Calu3 (cell line): ENCODE results near the gene ZNF277. TPM values are rescaled to one million over a fixed set of nuclear protein-coding genes. Genes with fewer than 3 reads are reported as not detected.
A peak's percentile ranks its signal among the peaks of the same experiment; 100 is the strongest.

ENCODE experiments used
- BruUV-seq: library from RNA; stranded (reverse); fragments of 400-500 nt; replicated peaks from 2 replicates; lab custom pipeline; 2021; lab: Mats Ljungman, UMichigan
- CTCF ChIA-PET: fragments of 300-600 bp; sonication (Branson Sonifier 250); formaldehyde crosslinking; loops from one replicate; lab custom pipeline; 2022; ENCODE audit warnings: antibody characterized with exemption; lab: Charles Lee
- DNase-seq: peaks from one replicate; pipeline ENCODE4 v3.0.0; 2022
- H3K27ac Mint-ChIP-seq: one replicate; pipeline ENCODE4 v1.8.0; 2022; ENCODE audit warnings: mixed read lengths; ENCODE audit not compliant: unreplicated experiment
- H3K27me3 Mint-ChIP-seq: one replicate; pipeline ENCODE4 v1.8.0; 2022; ENCODE audit warnings: mixed read lengths; ENCODE audit not compliant: unreplicated experiment
- H3K36me3 Mint-ChIP-seq: one replicate; pipeline ENCODE4 v1.8.0; 2022; ENCODE audit warnings: mild to moderate bottlenecking, moderate library complexity, mixed read lengths; ENCODE audit not compliant: insufficient read depth, unreplicated experiment
- H3K4me1 Mint-ChIP-seq: one replicate; pipeline ENCODE4 v1.8.0; 2022; ENCODE audit warnings: mild to moderate bottlenecking, low read depth, mixed read lengths; ENCODE audit not compliant: unreplicated experiment
- H3K4me3 Mint-ChIP-seq: one replicate; pipeline ENCODE4 v1.8.0; 2022; ENCODE audit warnings: mild to moderate bottlenecking, low read depth, moderate library complexity, mixed read lengths; ENCODE audit not compliant: unreplicated experiment
- H3K9me3 Mint-ChIP-seq: one replicate; pipeline ENCODE4 v1.8.0; 2022; ENCODE audit warnings: low read depth, mixed read lengths; ENCODE audit not compliant: unreplicated experiment
- intact Hi-C: fragments of 100-400 bp; cut with micrococcal nuclease; formaldehyde crosslinking; loops from one replicate; pipeline ENCODE4 v1.10.0; 2022; ENCODE audit not compliant: unreplicated experiment
- total RNA-seq: library from RNA; stranded (reverse); gene quantifications from 2 replicates; pipeline ENCODE4 v1.2.3, GENCODE V29; 2022
- TF ChIP-seq, protein P1 (sequence below): fragments of 200-600 bp; IDR thresholded peaks from one replicate; pipeline ENCODE4 v1.8.0; 2022; ENCODE audit warnings: antibody characterized with exemption; ENCODE audit not compliant: unreplicated experiment

Gene ZNF277
- total RNA-seq, 1 experiment from 2014 or later: 18.1 TPM

DNA sequence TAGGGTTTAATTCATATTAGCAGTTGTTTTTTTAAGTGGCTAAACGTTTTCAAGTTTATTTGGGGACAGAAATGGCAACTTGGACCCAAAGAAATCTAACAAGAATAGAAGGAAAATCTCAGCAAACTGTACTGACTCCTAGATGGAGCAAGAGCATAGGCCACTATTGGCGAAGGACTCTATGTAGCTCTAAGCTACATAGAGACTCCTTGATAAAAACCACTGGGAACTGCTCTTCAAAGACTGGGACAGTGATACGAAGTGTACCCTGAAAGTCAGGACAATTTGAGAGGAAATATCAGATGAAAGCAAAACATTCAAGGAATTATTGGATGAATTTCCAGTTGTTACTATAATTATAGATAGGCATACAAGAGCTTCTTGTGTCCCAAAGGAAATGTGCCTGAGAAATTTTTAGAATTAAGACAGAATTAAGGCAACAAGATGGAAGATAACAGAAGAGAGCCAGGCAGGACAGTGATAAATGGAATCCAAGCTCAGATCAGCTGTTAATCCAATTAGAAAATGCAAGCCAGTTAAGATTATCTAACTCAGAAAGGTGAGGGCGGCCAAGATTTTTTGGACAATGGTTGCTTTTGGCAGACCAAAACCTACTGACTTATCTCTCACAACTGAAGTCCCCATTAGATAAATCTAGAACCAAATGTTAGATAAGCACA lies 140.0 kb downstream of the ZNF277 start:
- CTCF ChIA-PET: no interaction called here

DNA sequence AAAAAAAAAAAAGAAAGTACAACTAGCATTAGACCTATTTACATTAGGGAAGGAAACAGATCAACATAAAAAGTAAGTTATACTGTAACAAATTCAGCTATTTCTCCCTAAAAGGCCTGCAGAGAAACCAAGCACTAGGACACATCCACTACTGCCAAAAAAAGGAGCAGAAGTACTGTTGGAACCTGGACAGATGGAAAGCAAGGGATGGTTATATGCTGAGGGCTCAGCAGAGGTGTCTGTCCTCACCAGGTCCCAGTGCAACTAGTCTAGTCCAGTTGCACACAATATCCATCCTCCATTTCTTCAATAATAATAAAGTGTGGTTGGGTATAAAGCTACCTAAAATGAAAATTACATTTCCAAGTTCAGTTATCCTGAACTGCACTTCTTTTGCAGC lies 140.6 kb downstream of the ZNF277 start:
- peaks cover 8% of the 10 kb centered on the region for H3K36me3 Mint-ChIP-seq
- no peaks in the 10 kb centered on the region for H3K4me1 Mint-ChIP-seq
- H3K27me3 Mint-ChIP-seq: no peaks in the 10 kb centered on the region
- intact Hi-C loops: no loop called here
- H3K9me3 Mint-ChIP-seq: no peaks in the 10 kb centered on the region
- no TSS peak for BruUV-seq
- H3K4me3 Mint-ChIP-seq: no peak overlapping the region
- DNase-seq: no peak
- no peak overlapping the region for H3K27ac Mint-ChIP-seq
- TF ChIP-seq, protein P1, sequence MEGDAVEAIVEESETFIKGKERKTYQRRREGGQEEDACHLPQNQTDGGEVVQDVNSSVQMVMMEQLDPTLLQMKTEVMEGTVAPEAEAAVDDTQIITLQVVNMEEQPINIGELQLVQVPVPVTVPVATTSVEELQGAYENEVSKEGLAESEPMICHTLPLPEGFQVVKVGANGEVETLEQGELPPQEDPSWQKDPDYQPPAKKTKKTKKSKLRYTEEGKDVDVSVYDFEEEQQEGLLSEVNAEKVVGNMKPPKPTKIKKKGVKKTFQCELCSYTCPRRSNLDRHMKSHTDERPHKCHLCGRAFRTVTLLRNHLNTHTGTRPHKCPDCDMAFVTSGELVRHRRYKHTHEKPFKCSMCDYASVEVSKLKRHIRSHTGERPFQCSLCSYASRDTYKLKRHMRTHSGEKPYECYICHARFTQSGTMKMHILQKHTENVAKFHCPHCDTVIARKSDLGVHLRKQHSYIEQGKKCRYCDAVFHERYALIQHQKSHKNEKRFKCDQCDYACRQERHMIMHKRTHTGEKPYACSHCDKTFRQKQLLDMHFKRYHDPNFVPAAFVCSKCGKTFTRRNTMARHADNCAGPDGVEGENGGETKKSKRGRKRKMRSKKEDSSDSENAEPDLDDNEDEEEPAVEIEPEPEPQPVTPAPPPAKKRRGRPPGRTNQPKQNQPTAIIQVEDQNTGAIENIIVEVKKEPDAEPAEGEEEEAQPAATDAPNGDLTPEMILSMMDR: no peak
- CTCF ChIA-PET: no interaction called here

More for the DNA sequence above, 140.0 kb downstream of the ZNF277 start:
- intact Hi-C loops: no loop called here
- H3K4me1 Mint-ChIP-seq: no peaks in the 10 kb centered on the region
- no peak overlapping the region for H3K4me3 Mint-ChIP-seq
- no peak overlapping the region for H3K27ac Mint-ChIP-seq
- DNase-seq: no peak
- no peaks in the 10 kb centered on the region for H3K27me3 Mint-ChIP-seq
- peaks cover 10% of the 10 kb centered on the region for H3K36me3 Mint-ChIP-seq
- H3K9me3 Mint-ChIP-seq: no peaks in the 10 kb centered on the region
- TF ChIP-seq, protein P1: no peak
- BruUV-seq: no TSS peak

- Mint-ChIP-seq H3K9me3 (no peaks in the 10 kb centered on the region), H3K27me3 (no peaks in the 10 kb centered on the region), H3K4me3 (no peak overlapping the region), H3K4me1 (no peaks in the 10 kb centered on the region), H3K36me3 (no peaks in the 10 kb centered on the region), H3K27ac (no peak overlapping the region)
- TF ChIP-seq, protein P1: no peak
- intact Hi-C loops: no loop called here
- DNase-seq: no peak
- CTCF ChIA-PET: no interaction called here
- BruUV-seq: TSS peak; percentile 9
These were observed 144.1 kb downstream of the ZNF277 start for GRCh38 chr7:112350585-112350984.

- H3K4me3 Mint-ChIP-seq: no peak overlapping the region
- CTCF ChIA-PET: no interaction called here
These were observed 150.1 kb downstream of the ZNF277 start for GRCh38 chr7:112356596-112356995.

More at GRCh38 chr7:112356596-112356995, 150.1 kb downstream of the ZNF277 start:
- intact Hi-C loops: no loop called here
- TF ChIP-seq, protein P1: no peak
- Mint-ChIP-seq H3K27ac (no peak overlapping the region), H3K4me1 (no peaks in the 10 kb centered on the region), H3K9me3 (no peaks in the 10 kb centered on the region), H3K27me3 (no peaks in the 10 kb centered on the region), H3K36me3 (no peaks in the 10 kb centered on the region)
- no peak for DNase-seq
- no TSS peak for BruUV-seq
